ENCODE measurements around the gene PAOX. TPM values are rescaled to one million over a fixed set of nuclear protein-coding genes. Genes with fewer than 3 reads are reported as not detected.

Gene PAOX
- total and polyA plus RNA-seq, 8 donors, result 5.1 to 7.9 (median 6.5) TPM

DNA sequence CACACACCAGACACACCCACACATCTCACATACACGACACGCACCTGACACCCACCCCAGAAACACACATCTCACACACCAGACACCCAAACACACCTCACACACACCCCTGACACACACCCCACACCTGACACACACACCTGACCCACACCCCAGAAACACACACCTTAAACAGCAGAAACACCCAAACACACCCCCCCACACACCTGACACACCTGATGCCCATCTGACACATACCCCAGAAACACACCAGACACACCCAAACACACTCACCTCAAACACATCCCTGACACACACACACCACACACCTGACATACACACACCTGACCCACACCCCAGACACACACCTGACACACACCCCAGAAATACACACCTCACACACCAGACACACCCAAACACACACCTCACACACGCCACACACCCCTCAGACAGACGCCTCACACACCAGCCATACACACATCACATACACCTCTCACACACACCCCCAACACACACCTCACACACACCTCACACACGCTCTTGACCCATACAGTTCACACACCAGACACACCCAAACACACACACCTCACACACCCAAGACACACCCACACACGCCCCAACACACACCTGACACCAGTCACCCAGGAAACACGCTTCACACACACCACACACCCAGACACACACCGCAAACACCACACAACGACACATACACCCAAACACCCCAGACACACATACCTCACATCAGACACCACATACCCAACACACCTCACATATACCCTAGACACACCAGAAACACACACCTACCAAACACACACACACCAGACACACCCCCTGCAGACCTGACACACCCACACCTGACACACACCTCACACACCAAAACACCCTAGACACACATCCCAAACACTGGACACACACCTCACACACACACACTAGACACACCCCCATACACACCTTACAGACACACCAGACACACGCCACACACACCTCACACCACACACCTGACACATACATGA, 40.7 kb upstream of the PAOX start:
- Histone ChIP-seq H3K36me3 (no peaks in the 10 kb centered on the region), H3K4me3 (no peak overlapping the region), H3K4me1 (peaks cover 10 to 22% of the 10 kb centered on the region in 2 donors), H3K9me3 (no peaks in the 10 kb centered on the region), H3K27me3 (peaks cover 25 to 75% of the 10 kb centered on the region in 2 donors), H3K27ac (no peak overlapping the region)
- intact Hi-C loops (cut with DNase I), result no loop called here
- ATAC-seq (no peak), DNase-seq (peak in 1 of 4 donors; percentile 7)
- TF ChIP-seq CTCF (IDR thresholded peaks at IDR 0.05), result no peak

DNA sequence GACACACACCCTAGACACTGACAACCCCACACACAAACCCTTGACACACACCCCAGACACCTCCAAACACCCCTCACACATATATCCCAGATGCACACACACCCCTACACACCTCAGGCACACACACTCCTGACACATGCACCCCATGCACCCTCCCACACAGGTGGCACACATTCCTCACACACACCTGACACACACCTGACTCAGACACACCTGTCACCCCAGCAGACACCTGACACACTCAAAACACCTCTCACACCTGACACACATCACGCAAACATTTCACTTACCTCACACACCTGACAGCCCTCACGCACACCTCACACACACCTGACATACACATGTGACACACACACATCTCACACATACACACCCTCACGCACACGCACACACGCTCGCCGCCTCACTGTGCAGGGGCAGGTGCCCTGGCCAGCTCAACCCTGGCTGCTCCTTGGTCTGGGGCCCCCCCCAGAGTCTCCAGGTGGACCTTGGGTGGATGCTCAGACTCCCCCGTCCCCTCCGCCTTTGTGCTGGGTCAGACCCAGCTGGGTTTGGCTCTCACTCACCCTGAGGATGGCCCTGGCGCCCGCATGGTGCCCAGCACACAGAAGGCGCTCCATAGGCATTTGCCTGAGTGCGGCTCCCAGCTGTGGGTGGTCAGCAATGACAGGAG, 39.2 kb upstream of the PAOX start:
- no peak overlapping the region for H3K4me3 ChIP-seq
- ATAC-seq, result no peak
- H3K27ac ChIP-seq, result no peak overlapping the region
- H3K9me3 ChIP-seq, result no peaks in the 10 kb centered on the region
- intact Hi-C loops (cut with DNase I), result no loop called here
- H3K36me3 ChIP-seq, result no peaks in the 10 kb centered on the region
- H3K4me1 ChIP-seq, result peaks cover 10 to 21% of the 10 kb centered on the region in 2 donors
- peaks cover 22 to 84% of the 10 kb centered on the region in 2 donors for H3K27me3 ChIP-seq
- peak in 1 of 4 donors; percentile 65 for DNase-seq
- no peak for TF ChIP-seq CTCF (IDR thresholded peaks at IDR 0.05)

DNA sequence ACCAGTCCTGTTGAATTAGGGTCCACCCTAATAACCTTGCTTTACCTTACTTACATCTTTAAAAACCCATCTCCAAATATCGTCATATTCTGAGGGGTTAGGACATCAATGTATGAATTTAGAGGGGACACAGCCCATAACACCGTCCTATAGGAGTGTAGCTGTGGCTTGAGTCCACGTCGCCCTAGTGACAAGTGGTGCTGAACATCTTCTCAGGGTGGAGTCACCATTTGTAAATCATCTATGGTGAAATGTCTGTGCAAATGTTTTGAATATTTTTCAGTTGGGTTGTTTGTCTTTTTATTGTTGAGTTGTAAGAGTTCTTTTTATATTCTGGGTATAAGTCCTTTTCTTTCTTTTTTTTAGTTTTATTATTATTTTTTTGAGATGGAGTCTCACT, 37.1 kb upstream of the PAOX start:
- H3K36me3 ChIP-seq, result no peaks in the 10 kb centered on the region
- no peak overlapping the region for H3K4me3 ChIP-seq
- peaks cover 5 to 84% of the 10 kb centered on the region in 2 donors for H3K27me3 ChIP-seq
- H3K9me3 ChIP-seq, result no peaks in the 10 kb centered on the region
- TF ChIP-seq CTCF (IDR thresholded peaks at IDR 0.05), result no peak
- DNase-seq (peak in 1 of 4 donors; percentile 6), ATAC-seq (no peak)
- intact Hi-C loops (cut with DNase I), result no loop called here
- no peak overlapping the region for H3K27ac ChIP-seq
- H3K4me1 ChIP-seq, result no peaks in the 10 kb centered on the region

GRCh38 chr10:133342942-133343341, 36.1 kb upstream of the PAOX start:
- Histone ChIP-seq H3K36me3 (no peaks in the 10 kb centered on the region), H3K4me1 (no peaks in the 10 kb centered on the region), H3K27me3 (peaks cover 5 to 84% of the 10 kb centered on the region in 2 donors), H3K4me3 (no peak overlapping the region), H3K27ac (no peak overlapping the region), H3K9me3 (no peaks in the 10 kb centered on the region)
- peak in 1 of 4 donors; percentile 45 for DNase-seq
- no peak for ATAC-seq
- TF ChIP-seq CTCF (IDR thresholded peaks at IDR 0.05), result no peak
- intact Hi-C loops (cut with DNase I), result no loop called here

DNA sequence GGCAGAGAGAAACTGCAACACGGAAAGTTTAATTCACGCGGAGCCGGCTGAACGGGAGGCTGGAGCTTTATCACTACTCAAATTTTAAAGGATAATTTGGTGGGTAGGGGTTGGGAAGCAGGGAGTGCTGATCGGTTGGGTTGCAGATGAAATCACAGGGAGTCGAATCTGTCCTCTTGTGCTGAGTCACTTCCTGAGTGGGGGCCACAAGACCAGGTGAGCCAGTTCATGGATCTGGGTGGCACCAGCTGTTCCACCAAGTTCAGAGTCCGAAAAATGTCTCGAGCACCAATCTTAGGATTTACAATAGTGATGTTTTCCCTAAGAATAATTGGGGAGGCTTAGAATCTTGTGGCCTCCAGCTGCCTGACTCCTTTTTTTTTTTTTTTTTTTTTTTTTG, 35.5 kb upstream of the PAOX start:
- H3K36me3 ChIP-seq, result no peaks in the 10 kb centered on the region
- H3K9me3 ChIP-seq, result no peaks in the 10 kb centered on the region
- H3K4me3 ChIP-seq, result no peak overlapping the region
- H3K27me3 ChIP-seq, result peaks cover 5 to 89% of the 10 kb centered on the region in 2 donors
- intact Hi-C loops (cut with DNase I), result no loop called here
- ATAC-seq (no peak), DNase-seq (no peak)
- H3K27ac ChIP-seq, result no peak overlapping the region
- no peaks in the 10 kb centered on the region for H3K4me1 ChIP-seq
- no peak for TF ChIP-seq CTCF (IDR thresholded peaks at IDR 0.05)

Measured in left lung (tissue), 10 donors.